H9 (cell line): Measurements from ENCODE around the gene EXPH5. TPM values are rescaled to one million over a fixed set of nuclear protein-coding genes. Genes with fewer than 3 reads are reported as not detected.

Experiments
- DNase-seq: peaks from one replicate; pipeline ENCODE4 v3.0.0-alpha.2; 2017
- H2AFZ ChIP-seq: one replicate; pipeline ENCODE4 v1.6.1; 2013; ENCODE audit warnings: mild to moderate bottlenecking, low read length, control low read depth, moderate library complexity
- H2AK5ac ChIP-seq: 2 replicates; pipeline ENCODE4 v1.6.1; 2013; ENCODE audit warnings: low read length, control low read depth, mixed read lengths; ENCODE audit not compliant: insufficient read length
- H2BK120ac ChIP-seq: one replicate; pipeline ENCODE4 v1.6.1; 2013; ENCODE audit warnings: low read depth, mild to moderate bottlenecking, low read length, control low read depth, inconsistent platforms; ENCODE audit not compliant: poor library complexity, severe bottlenecking
- H2BK12ac ChIP-seq: 2 replicates; pipeline ENCODE4 v1.6.1; 2013; ENCODE audit warnings: low read length, control low read depth, mixed read lengths, low read depth; ENCODE audit not compliant: insufficient read length
- H2BK15ac ChIP-seq: 2 replicates; pipeline ENCODE4 v1.6.1; 2013; ENCODE audit warnings: low read depth, low read length, control low read depth
- H2BK20ac ChIP-seq: one replicate; pipeline ENCODE4 v1.6.1; 2013; ENCODE audit warnings: low read depth, mild to moderate bottlenecking, low read length, control low read depth, inconsistent platforms; ENCODE audit not compliant: poor library complexity, severe bottlenecking
- H2BK5ac ChIP-seq: 2 replicates; pipeline ENCODE4 v1.6.1; 2013; ENCODE audit warnings: low read length, control low read depth, mixed read lengths; ENCODE audit not compliant: insufficient read length
- H3K14ac ChIP-seq: 2 replicates; pipeline ENCODE4 v1.6.1; 2013; ENCODE audit warnings: low read length, control low read depth; ENCODE audit not compliant: insufficient read depth
- H3K18ac ChIP-seq: 2 replicates; pipeline ENCODE4 v1.6.1; 2013; ENCODE audit warnings: low read depth, mild to moderate bottlenecking, mixed read lengths, low read length, control low read depth; ENCODE audit not compliant: insufficient read length
- H3K23ac ChIP-seq: 2 replicates; pipeline ENCODE4 v1.6.1; 2013; ENCODE audit warnings: low read length, control low read depth, mixed read lengths, low read depth; ENCODE audit not compliant: insufficient read length
- H3K23me2 ChIP-seq: 2 replicates; pipeline ENCODE4 v1.6.1; 2013; ENCODE audit warnings: low read depth, mild to moderate bottlenecking, mixed read lengths, low read length, control low read depth; ENCODE audit not compliant: insufficient read length, poor library complexity, severe bottlenecking
- H3K27ac ChIP-seq: 2 replicates; pipeline ENCODE4 v1.5.1; 2013; ENCODE audit warnings: low read length, control low read depth, mixed read lengths, low read depth; ENCODE audit not compliant: insufficient read length
- H3K27me3 ChIP-seq: 2 replicates; pipeline ENCODE4 v1.6.1; 2013; ENCODE audit warnings: low read length, control low read depth, inconsistent platforms; ENCODE audit not compliant: insufficient read depth
- H3K4ac ChIP-seq: 2 replicates; pipeline ENCODE4 v1.6.1; 2013; ENCODE audit warnings: low read depth, mild to moderate bottlenecking, control low read depth, inconsistent platforms, low read length, moderate library complexity
- H3K4me1 ChIP-seq: 2 replicates; pipeline ENCODE4 v1.6.1; 2013; ENCODE audit warnings: low read length, control low read depth, inconsistent platforms; ENCODE audit not compliant: insufficient read depth
- H3K4me2 ChIP-seq: 2 replicates; pipeline ENCODE4 v1.6.1; 2013; ENCODE audit warnings: low read length, control low read depth, mixed read lengths; ENCODE audit not compliant: insufficient read length, insufficient read depth
- H3K56ac ChIP-seq: 2 replicates; pipeline ENCODE4 v1.6.1; 2013; ENCODE audit warnings: low read depth, mild to moderate bottlenecking, mixed read lengths, low read length, control low read depth; ENCODE audit not compliant: insufficient read length
- H3K79me1 ChIP-seq: 2 replicates; pipeline ENCODE4 v1.6.1; 2013; ENCODE audit warnings: low read depth, mild to moderate bottlenecking, moderate library complexity, low read length, control low read depth, inconsistent platforms; ENCODE audit not compliant: insufficient read depth, poor library complexity, severe bottlenecking
- H3K79me2 ChIP-seq: 2 replicates; pipeline ENCODE4 v1.6.1; 2013; ENCODE audit warnings: low read length, control low read depth, inconsistent platforms; ENCODE audit not compliant: insufficient read depth
- H3K9ac ChIP-seq: 2 replicates; pipeline ENCODE4 v1.6.1; 2013; ENCODE audit warnings: low read length, control low read depth, mixed read lengths; ENCODE audit not compliant: insufficient read length; ENCODE audit errors: extremely low read depth
- H3K9me3 ChIP-seq: one replicate; pipeline ENCODE4 v1.6.1; 2013; ENCODE audit warnings: low read depth, low read length, inconsistent platforms; ENCODE audit not compliant: control insufficient read depth
- H3T11ph ChIP-seq: one replicate; pipeline ENCODE4 v1.6.1; 2013; ENCODE audit warnings: mild to moderate bottlenecking, low read length, control low read depth, inconsistent platforms
- H4K20me1 ChIP-seq: one replicate; pipeline ENCODE4 v1.6.1; 2013; ENCODE audit not compliant: control insufficient read depth, insufficient read length, insufficient read depth
- H4K5ac ChIP-seq: 2 replicates; pipeline ENCODE4 v1.6.1; 2013; ENCODE audit warnings: low read depth, mild to moderate bottlenecking, mixed read lengths, low read length, control low read depth; ENCODE audit not compliant: insufficient read length
- H4K8ac ChIP-seq: replicated peaks from 2 replicates; pipeline ENCODE4 v1.6.1; 2013; ENCODE audit warnings: low read length, control low read depth, mixed read lengths, low read depth; ENCODE audit not compliant: insufficient read length
- H4K91ac ChIP-seq: 2 replicates; pipeline ENCODE4 v1.6.1; 2013; ENCODE audit warnings: low read depth, mild to moderate bottlenecking, moderate library complexity, mixed read lengths, low read length, control low read depth; ENCODE audit not compliant: insufficient read length
- H3K27ac Mint-ChIP-seq, 3 experiments: 2 replicates in 2 of 3; 3 replicates in 1 of 3; pipeline ENCODE4 v1.8.0; 2020 to 2021; ENCODE audit warnings: mixed read lengths in 3 of 3, mild to moderate bottlenecking in 1 of 3, moderate library complexity in 1 of 3
- H3K27me3 Mint-ChIP-seq: 2 replicates; pipeline ENCODE4 v1.8.0; 2021; ENCODE audit warnings: low read depth, mild to moderate bottlenecking, moderate library complexity, mixed read lengths
- H3K36me3 Mint-ChIP-seq, 3 experiments: 2 replicates in 2 of 3; 3 replicates in 1 of 3; pipeline ENCODE4 v1.8.0; 2020 to 2021; ENCODE audit warnings: low read depth in 3 of 3, mixed read lengths in 3 of 3; ENCODE audit not compliant: insufficient read depth in 1 of 3
- H3K4me1 Mint-ChIP-seq, 2 experiments: 2 replicates each; pipeline ENCODE4 v1.8.0; 2020; ENCODE audit warnings: mixed read lengths in 2 of 2
- H3K4me3 Mint-ChIP-seq, 2 experiments: 2 replicates in 1 of 2; 3 replicates in 1 of 2; pipeline ENCODE4 v1.8.0; 2020 to 2021; ENCODE audit warnings: mild to moderate bottlenecking in 2 of 2, mixed read lengths in 2 of 2, moderate library complexity in 1 of 2
- H3K9me3 Mint-ChIP-seq, 2 experiments: 2 replicates in 1 of 2; 3 replicates in 1 of 2; pipeline ENCODE4 v1.8.0; 2020; ENCODE audit warnings: mild to moderate bottlenecking in 2 of 2, mixed read lengths in 2 of 2, moderate library complexity in 1 of 2
- WGBS: extraction: QIAGEN DNeasy Blood & Tissue Kit; methylation state at CpG from one replicate; pipeline ENCODE4 v1.1.7; 2013; ENCODE audit warnings: missing lambda C conversion rate, low lambda C conversion rate, mixed read lengths; ENCODE audit not compliant: insufficient read length; ENCODE audit errors: extremely low coverage; 5-methylcytosine and 5-hydroxymethylcytosine counted together
- total RNA-seq: library from RNA; stranded (reverse); gene quantifications from 2 replicates; pipeline ENCODE4 v1.2.1, GENCODE V29; 2021
- TF ChIP-seq, protein P1 (sequence below): fragments of 200-600 bp; sonication (generic); conservative IDR thresholded peaks from 3 replicates; pipeline ENCODE4 v1.8.0; 2021; ENCODE audit warnings: antibody characterized with exemption, mild to moderate bottlenecking

Gene EXPH5
- total RNA-seq, 1 experiment from 2014 or later, result 3.1 TPM

DNA sequence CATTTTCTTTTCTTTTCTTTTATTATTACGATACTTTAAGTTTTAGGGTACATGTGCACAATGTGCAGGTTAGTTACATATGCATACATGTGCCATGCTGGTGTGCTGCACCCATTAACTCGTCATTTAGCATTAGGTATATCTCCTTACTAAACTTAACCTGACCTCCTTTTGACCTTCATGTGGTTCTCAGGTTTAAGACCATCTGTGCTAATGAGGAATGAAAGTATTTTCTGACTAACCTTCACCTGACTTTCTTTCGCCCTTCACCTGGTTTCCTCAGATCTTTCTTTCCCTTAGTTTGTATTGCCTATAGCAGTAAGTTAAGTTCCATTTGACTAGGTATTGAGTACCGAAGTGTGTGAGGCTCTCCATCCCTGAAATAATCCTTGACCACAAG is 6.5 kb downstream of the EXPH5 start:
- H3T11ph ChIP-seq, result no peak overlapping the region
- H3K23me2 ChIP-seq, result no peaks in the 10 kb centered on the region
- H2BK12ac ChIP-seq, result no peak overlapping the region
- Mint-ChIP-seq H3K36me3 (no peaks in the 10 kb centered on the region), H3K9me3 (no peaks in the 10 kb centered on the region), H3K4me1 (peaks cover 9 to 10% of the 10 kb centered on the region in 2 experiments), H3K27ac (0 out of 7 replicates have a peak overlapping the region, but pooled peaks of 1 of the 3 experiments have one; percentile 10), H3K4me3 (no peak overlapping the region), H3K27me3 (peaks cover 9% of the 10 kb centered on the region)
- H3K9me3 ChIP-seq, result no peaks in the 10 kb centered on the region
- no peaks in the 10 kb centered on the region; the same call in 1 of the 2 replicates for H3K4me1 ChIP-seq
- no CpG with 5 or more reads among the region's 4 CpGs for WGBS
- H3K18ac ChIP-seq, result no peak overlapping the region
- H3K4me2 ChIP-seq, result no peak overlapping the region
- H3K79me2 ChIP-seq, result 0 out of 2 replicates have a peak, but pooled peaks cover 2% of the 10 kb centered on the region
- no peak overlapping the region for H3K23ac ChIP-seq
- H2BK5ac ChIP-seq, result no peak overlapping the region
- TF ChIP-seq, protein P1, sequence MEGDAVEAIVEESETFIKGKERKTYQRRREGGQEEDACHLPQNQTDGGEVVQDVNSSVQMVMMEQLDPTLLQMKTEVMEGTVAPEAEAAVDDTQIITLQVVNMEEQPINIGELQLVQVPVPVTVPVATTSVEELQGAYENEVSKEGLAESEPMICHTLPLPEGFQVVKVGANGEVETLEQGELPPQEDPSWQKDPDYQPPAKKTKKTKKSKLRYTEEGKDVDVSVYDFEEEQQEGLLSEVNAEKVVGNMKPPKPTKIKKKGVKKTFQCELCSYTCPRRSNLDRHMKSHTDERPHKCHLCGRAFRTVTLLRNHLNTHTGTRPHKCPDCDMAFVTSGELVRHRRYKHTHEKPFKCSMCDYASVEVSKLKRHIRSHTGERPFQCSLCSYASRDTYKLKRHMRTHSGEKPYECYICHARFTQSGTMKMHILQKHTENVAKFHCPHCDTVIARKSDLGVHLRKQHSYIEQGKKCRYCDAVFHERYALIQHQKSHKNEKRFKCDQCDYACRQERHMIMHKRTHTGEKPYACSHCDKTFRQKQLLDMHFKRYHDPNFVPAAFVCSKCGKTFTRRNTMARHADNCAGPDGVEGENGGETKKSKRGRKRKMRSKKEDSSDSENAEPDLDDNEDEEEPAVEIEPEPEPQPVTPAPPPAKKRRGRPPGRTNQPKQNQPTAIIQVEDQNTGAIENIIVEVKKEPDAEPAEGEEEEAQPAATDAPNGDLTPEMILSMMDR, result no peak
- H2AFZ ChIP-seq, result no peak overlapping the region
- H3K9ac ChIP-seq, result no peak overlapping the region
- H3K56ac ChIP-seq, result no peak overlapping the region
- H3K27ac ChIP-seq, result peak overlapping the region; percentile 52
- H4K20me1 ChIP-seq, result no peaks in the 10 kb centered on the region
- DNase-seq, result no peak
- H3K27me3 ChIP-seq, result peaks cover 2% of the 10 kb centered on the region; the same call in 1 of the 2 replicates
- no peak overlapping the region for H2BK120ac ChIP-seq
- no peak overlapping the region for H4K91ac ChIP-seq
- H3K4ac ChIP-seq, result no peak overlapping the region
- no peak overlapping the region for H2AK5ac ChIP-seq
- no peak overlapping the region for H3K14ac ChIP-seq
- no peaks in the 10 kb centered on the region for H3K79me1 ChIP-seq
- H4K8ac ChIP-seq, result no peak overlapping the region
- no peak overlapping the region for H4K5ac ChIP-seq
- H2BK20ac ChIP-seq, result no peak overlapping the region
- no peak overlapping the region for H2BK15ac ChIP-seq
